HepG2 (cell line): ENCODE data around the gene LSM14B.

Experiments used
- ATF3 ChIP-seq: sonication (generic); formaldehyde crosslinking; IDR thresholded peaks from 2 replicates; pipeline ENCODE4 v1.4.0; 2020; ENCODE audit warnings: missing genetic modification reagents
- CAMTA2 ChIP-seq: sonication (generic); formaldehyde crosslinking; IDR thresholded peaks from 2 replicates; pipeline ENCODE4 v1.4.0; 2020; ENCODE audit warnings: mild to moderate bottlenecking, missing genetic modification reagents, borderline replicate concordance
- CTCF ChIP-seq: sonication (generic); formaldehyde crosslinking; IDR thresholded peaks from 2 replicates; pipeline ENCODE4 v1.5.0; 2020; ENCODE audit warnings: mild to moderate bottlenecking, missing genetic modification reagents, moderate library complexity
- ELF4 ChIP-seq: sonication (generic); formaldehyde crosslinking; IDR thresholded peaks from 2 replicates; pipeline ENCODE4 v1.5.0; 2020; ENCODE audit warnings: missing genetic modification reagents, mild to moderate bottlenecking, moderate library complexity, borderline replicate concordance
- ERF ChIP-seq: IDR thresholded peaks from 2 replicates; pipeline ENCODE4 v1.6.1; 2018; ENCODE audit warnings: missing biosample characterization, missing genetic modification reagents
- SMARCC2 ChIP-seq: fragments of 450-650 bp; IDR thresholded peaks from 2 replicates; pipeline ENCODE4 v1.6.1; 2017; ENCODE audit warnings: antibody characterized with exemption, mild to moderate bottlenecking
- TAF15 ChIP-seq: fragments of 200-400 bp; formaldehyde crosslinking; IDR thresholded peaks from one replicate; pipeline ENCODE4 v1.6.1; 2018; ENCODE audit warnings: mild to moderate bottlenecking, low read depth, low read length; ENCODE audit not compliant: poor library complexity, severe bottlenecking
- THRA ChIP-seq: sonication (generic); formaldehyde crosslinking; IDR thresholded peaks from 2 replicates; pipeline ENCODE4 v1.4.0; 2020; ENCODE audit warnings: missing genetic modification reagents, borderline replicate concordance
- ZBTB8A ChIP-seq: sonication (generic); formaldehyde crosslinking; IDR thresholded peaks from 2 replicates; pipeline ENCODE4 v1.4.0; 2020; ENCODE audit warnings: mild to moderate bottlenecking, low read depth, missing genetic modification reagents, borderline replicate concordance
- TF ChIP-seq, protein P1 (sequence below): IDR thresholded peaks from 2 replicates; pipeline ENCODE4 v1.6.1; 2016; ENCODE audit warnings: missing compliant biosample characterization, missing genetic modification reagents, borderline replicate concordance
- TF ChIP-seq, protein P2 (sequence below): sonication (generic); formaldehyde crosslinking; IDR thresholded peaks from 2 replicates; pipeline ENCODE4 v1.5.1; 2020; ENCODE audit warnings: missing genetic modification reagents, mild to moderate bottlenecking, borderline replicate concordance
- TF ChIP-seq, protein P3 (sequence below), 2 experiments: IDR thresholded peaks; 2 replicates each; pipeline ENCODE4 v1.6.1; 2011 to 2012; ENCODE audit warnings: low read length in 2 of 2, borderline replicate concordance in 1 of 2, low read depth in 1 of 2, mild to moderate bottlenecking in 1 of 2, moderate library complexity in 1 of 2
- TF ChIP-seq, protein P4 (sequence below): sonication (generic); formaldehyde crosslinking; IDR thresholded peaks from 2 replicates; pipeline ENCODE4 v1.4.0; 2020; ENCODE audit warnings: low read depth, missing genetic modification reagents

DNA sequence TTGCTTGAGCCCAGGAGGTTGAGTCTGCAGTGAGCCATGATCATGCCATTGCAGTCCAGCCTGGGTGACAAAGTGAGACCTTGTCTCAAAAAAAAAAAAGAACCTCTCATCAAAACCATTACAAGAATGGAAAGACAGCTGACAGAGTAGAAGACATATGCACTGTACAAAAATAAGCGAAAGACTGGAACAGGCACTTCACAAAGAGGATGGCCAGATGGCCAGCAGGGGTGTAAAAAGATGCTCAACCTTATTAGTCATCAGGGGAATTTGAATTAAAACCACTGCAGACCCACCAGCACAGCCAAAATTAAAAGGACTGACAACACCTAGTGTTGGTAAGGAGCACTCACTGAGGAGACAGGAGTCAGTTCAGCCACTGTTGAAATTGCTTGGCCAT is 43.1 kb upstream of the LSM14B start:
- TF ChIP-seq CTCF (CRISPR knock-in tag) (no peak), THRA (CRISPR knock-in tag) (no peak), ERF (no peak), ELF4 (CRISPR knock-in tag) (no peak), ATF3 (CRISPR knock-in tag) (no peak), ZBTB8A (no peak), CAMTA2 (CRISPR knock-in tag) (no peak), TAF15 (no peak), SMARCC2 (no peak)
- TF ChIP-seq, protein P1, sequence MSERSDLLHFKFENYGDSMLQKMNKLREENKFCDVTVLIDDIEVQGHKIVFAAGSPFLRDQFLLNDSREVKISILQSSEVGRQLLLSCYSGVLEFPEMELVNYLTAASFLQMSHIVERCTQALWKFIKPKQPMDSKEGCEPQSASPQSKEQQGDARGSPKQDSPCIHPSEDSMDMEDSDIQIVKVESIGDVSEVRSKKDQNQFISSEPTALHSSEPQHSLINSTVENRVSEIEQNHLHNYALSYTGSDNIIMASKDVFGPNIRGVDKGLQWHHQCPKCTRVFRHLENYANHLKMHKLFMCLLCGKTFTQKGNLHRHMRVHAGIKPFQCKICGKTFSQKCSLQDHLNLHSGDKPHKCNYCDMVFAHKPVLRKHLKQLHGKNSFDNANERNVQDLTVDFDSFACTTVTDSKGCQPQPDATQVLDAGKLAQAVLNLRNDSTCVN (CRISPR knock-in tag): no peak
- TF ChIP-seq, protein P2, sequence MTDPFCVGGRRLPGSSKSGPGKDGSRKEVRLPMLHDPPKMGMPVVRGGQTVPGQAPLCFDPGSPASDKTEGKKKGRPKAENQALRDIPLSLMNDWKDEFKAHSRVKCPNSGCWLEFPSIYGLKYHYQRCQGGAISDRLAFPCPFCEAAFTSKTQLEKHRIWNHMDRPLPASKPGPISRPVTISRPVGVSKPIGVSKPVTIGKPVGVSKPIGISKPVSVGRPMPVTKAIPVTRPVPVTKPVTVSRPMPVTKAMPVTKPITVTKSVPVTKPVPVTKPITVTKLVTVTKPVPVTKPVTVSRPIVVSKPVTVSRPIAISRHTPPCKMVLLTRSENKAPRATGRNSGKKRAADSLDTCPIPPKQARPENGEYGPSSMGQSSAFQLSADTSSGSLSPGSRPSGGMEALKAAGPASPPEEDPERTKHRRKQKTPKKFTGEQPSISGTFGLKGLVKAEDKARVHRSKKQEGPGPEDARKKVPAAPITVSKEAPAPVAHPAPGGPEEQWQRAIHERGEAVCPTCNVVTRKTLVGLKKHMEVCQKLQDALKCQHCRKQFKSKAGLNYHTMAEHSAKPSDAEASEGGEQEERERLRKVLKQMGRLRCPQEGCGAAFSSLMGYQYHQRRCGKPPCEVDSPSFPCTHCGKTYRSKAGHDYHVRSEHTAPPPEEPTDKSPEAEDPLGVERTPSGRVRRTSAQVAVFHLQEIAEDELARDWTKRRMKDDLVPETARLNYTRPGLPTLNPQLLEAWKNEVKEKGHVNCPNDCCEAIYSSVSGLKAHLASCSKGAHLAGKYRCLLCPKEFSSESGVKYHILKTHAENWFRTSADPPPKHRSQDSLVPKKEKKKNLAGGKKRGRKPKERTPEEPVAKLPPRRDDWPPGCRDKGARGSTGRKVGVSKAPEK: no peak
- TF ChIP-seq, protein P3, sequence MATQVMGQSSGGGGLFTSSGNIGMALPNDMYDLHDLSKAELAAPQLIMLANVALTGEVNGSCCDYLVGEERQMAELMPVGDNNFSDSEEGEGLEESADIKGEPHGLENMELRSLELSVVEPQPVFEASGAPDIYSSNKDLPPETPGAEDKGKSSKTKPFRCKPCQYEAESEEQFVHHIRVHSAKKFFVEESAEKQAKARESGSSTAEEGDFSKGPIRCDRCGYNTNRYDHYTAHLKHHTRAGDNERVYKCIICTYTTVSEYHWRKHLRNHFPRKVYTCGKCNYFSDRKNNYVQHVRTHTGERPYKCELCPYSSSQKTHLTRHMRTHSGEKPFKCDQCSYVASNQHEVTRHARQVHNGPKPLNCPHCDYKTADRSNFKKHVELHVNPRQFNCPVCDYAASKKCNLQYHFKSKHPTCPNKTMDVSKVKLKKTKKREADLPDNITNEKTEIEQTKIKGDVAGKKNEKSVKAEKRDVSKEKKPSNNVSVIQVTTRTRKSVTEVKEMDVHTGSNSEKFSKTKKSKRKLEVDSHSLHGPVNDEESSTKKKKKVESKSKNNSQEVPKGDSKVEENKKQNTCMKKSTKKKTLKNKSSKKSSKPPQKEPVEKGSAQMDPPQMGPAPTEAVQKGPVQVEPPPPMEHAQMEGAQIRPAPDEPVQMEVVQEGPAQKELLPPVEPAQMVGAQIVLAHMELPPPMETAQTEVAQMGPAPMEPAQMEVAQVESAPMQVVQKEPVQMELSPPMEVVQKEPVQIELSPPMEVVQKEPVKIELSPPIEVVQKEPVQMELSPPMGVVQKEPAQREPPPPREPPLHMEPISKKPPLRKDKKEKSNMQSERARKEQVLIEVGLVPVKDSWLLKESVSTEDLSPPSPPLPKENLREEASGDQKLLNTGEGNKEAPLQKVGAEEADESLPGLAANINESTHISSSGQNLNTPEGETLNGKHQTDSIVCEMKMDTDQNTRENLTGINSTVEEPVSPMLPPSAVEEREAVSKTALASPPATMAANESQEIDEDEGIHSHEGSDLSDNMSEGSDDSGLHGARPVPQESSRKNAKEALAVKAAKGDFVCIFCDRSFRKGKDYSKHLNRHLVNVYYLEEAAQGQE (IDR thresholded peaks at IDR 0.05; ENCODE audit: borderline replicate concordance in 1 of 2, low read depth in 1 of 2, low read length in 2 of 2): no peak
- TF ChIP-seq, protein P4, sequence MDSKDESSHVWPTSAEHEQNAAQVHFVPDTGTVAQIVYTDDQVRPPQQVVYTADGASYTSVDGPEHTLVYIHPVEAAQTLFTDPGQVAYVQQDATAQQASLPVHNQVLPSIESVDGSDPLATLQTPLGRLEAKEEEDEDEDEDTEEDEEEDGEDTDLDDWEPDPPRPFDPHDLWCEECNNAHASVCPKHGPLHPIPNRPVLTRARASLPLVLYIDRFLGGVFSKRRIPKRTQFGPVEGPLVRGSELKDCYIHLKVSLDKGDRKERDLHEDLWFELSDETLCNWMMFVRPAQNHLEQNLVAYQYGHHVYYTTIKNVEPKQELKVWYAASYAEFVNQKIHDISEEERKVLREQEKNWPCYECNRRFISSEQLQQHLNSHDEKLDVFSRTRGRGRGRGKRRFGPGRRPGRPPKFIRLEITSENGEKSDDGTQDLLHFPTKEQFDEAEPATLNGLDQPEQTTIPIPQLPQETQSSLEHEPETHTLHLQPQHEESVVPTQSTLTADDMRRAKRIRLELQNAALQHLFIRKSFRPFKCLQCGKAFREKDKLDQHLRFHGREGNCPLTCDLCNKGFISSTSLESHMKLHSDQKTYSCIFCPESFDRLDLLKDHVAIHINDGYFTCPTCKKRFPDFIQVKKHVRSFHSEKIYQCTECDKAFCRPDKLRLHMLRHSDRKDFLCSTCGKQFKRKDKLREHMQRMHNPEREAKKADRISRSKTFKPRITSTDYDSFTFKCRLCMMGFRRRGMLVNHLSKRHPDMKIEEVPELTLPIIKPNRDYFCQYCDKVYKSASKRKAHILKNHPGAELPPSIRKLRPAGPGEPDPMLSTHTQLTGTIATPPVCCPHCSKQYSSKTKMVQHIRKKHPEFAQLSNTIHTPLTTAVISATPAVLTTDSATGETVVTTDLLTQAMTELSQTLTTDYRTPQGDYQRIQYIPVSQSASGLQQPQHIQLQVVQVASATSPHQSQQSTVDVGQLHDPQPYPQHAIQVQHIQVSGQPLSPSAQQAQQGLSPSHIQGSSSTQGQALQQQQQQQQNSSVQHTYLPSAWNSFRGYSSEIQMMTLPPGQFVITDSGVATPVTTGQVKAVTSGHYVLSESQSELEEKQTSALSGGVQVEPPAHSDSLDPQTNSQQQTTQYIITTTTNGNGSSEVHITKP (CRISPR knock-in tag): no peak
